Fibroblast of villous mesenchyme (primary cell): ENCODE measurements around the gene CREB3. TPM values are rescaled to one million over a fixed set of nuclear protein-coding genes. Genes with fewer than 3 reads are reported as not detected.

Experiments
- DNase-seq: peaks from one replicate; pipeline ENCODE4 v3.0.0-alpha.2; 2010; ENCODE audit warnings: low read depth
- H3K4me3 ChIP-seq: 2 replicates; pipeline ENCODE4 v1.5.1; 2011; ENCODE audit warnings: low read depth, mild to moderate bottlenecking, low read length
- CTCF ChIP-seq: IDR thresholded peaks from 2 replicates; pipeline ENCODE4 v1.5.1; 2012; ENCODE audit warnings: low read depth, mild to moderate bottlenecking, low read length; ENCODE audit not compliant: insufficient read depth
- total RNA-seq: library from RNA; depleted of rRNA; stranded (reverse); fragments of >200 nt; gene quantifications from 2 replicates; pipeline ENCODE4 v1.2.3, GENCODE V29; 2012

The CREB3 gene
- total RNA-seq, 1 donor: 126 TPM

- TF ChIP-seq CTCF: no peak
- DNase-seq: no peak
Observed at GRCh38 chr9:35730486-35730854, 2.0 kb upstream of the CREB3 start.

GRCh38 chr9:35731415-35732184, 866 bp upstream of the CREB3 start:
- no peak for TF ChIP-seq CTCF
- peak overlapping the region; percentile 88 for H3K4me3 ChIP-seq
- DNase-seq: peak; percentile 43

More at GRCh38 chr9:35730486-35730854, 2.0 kb upstream of the CREB3 start:
- H3K4me3 ChIP-seq: peak overlapping the region; percentile 88

GRCh38 chr9:35732800-35733541, 505 bp downstream of the CREB3 start:
- peak overlapping the region; percentile 88 for H3K4me3 ChIP-seq
- no peak for TF ChIP-seq CTCF
- DNase-seq: peak; percentile 52

- no peak for DNase-seq
- H3K4me3 ChIP-seq: no peak overlapping the region
- TF ChIP-seq CTCF: no peak
Observed at GRCh38 chr9:35734096-35734495, 1.6 kb downstream of the CREB3 start.

- peak; percentile 83 for DNase-seq
- TF ChIP-seq CTCF: peak; percentile 95
- H3K4me3 ChIP-seq: no peak overlapping the region
Observed at GRCh38 chr9:35736201-35736633, 3.8 kb downstream of the CREB3 start.

- no peak overlapping the region for H3K4me3 ChIP-seq
- no peak for DNase-seq
- no peak for TF ChIP-seq CTCF
Observed at GRCh38 chr9:35737143-35737542, 4.7 kb downstream of the CREB3 start.
